ENCODE results near the gene CEP192. TPM values are rescaled to one million over a fixed set of nuclear protein-coding genes. Genes with fewer than 3 reads are reported as not detected.

CEP192 gene
- polyA plus RNA-seq, 1 of the 3 experiments (the other 2 are of a cell fraction): 9.4 TPM

GRCh38 chr18:13161276-13161899, 170.2 kb downstream of the CEP192 start:
- H3K4me1 ChIP-seq (ENCODE audit: control insufficient read depth in 1 of 2, insufficient read depth in 2 of 2, low read depth in 1 of 2, low read length in 1 of 2): no peaks in the 10 kb centered on the region; a peak in 1 of 4 replicates
- H3K36me3 ChIP-seq (replicated peaks in 1 of 2; ENCODE audit: control insufficient read depth in 1 of 2, insufficient read depth in 2 of 2, low read length in 1 of 2): no peaks in the 10 kb centered on the region
- H3K4me2 ChIP-seq: no peak overlapping the region
- no peaks in the 10 kb centered on the region for H3K9me2 ChIP-seq
- no peaks in the 10 kb centered on the region for H3F3A ChIP-seq (replicated peaks; ENCODE audit: insufficient read depth)
- H3K9ac ChIP-seq: no peak overlapping the region
- TF ChIP-seq MAX (IDR thresholded peaks at IDR 0.05; ENCODE audit: low read depth): no peak
- TF ChIP-seq GATA2 (CRISPR knock-in tag; IDR thresholded peaks at IDR 0.05): no peak
- TF ChIP-seq USF1 (IDR thresholded peaks at IDR 0.05; ENCODE audit: borderline replicate concordance, low read depth): no peak
- TF ChIP-seq NRF1 (IDR thresholded peaks at IDR 0.05; ENCODE audit: low read depth, low read length): no peak
- TF ChIP-seq JUND (IDR thresholded peaks at IDR 0.05): no peak
- TF ChIP-seq POLR2AphosphoS5 (IDR thresholded peaks at IDR 0.05; ENCODE audit: low read depth, low read length): no peak
- no peak for TF ChIP-seq MEF2A (IDR thresholded peaks at IDR 0.05; ENCODE audit: borderline replicate concordance, low read depth)
- TF ChIP-seq ELF1 (IDR thresholded peaks at IDR 0.05): no peak
- DNase-seq: no peak
- no peaks in the 10 kb centered on the region for H3K79me2 ChIP-seq (ENCODE audit: insufficient read depth)
- ChIA-PET POLR2A (no interaction called here), CTCF (interaction anchor here (2.4 to 3.9 kb wide), 2 partner anchors 12 to 49 kb away, joined by 11 to 59 read pairs; no protein-coding TSS in a partner anchor)
- no peak overlapping the region for H3K4me3 ChIP-seq (ENCODE audit: low read depth in 2 of 2, low read length in 1 of 2)
- H3K27me3 ChIP-seq (ENCODE audit: insufficient read depth): no peaks in the 10 kb centered on the region
- H2AFZ ChIP-seq (ENCODE audit: low read depth): no peak overlapping the region
- H3K9me3 ChIP-seq: peaks cover 12% of the 10 kb centered on the region; the same call in 1 of the 2 replicates
- no peaks in the 10 kb centered on the region for H4K20me1 ChIP-seq (ENCODE audit: insufficient read depth)
- H3K27ac ChIP-seq (ENCODE audit: low read depth in 2 of 2, low read length in 1 of 2): no peak overlapping the region
- 74% methylated on average over 13 of the region's 16 CpGs for WGBS (ENCODE audit: low lambda C conversion rate)

- peaks cover 1% of the 10 kb centered on the region; the same call in 1 of the 2 replicates for H3K9me3 ChIP-seq
- no peak overlapping the region for H3K4me2 ChIP-seq
- H3K36me3 ChIP-seq (replicated peaks in 1 of 2; ENCODE audit: control insufficient read depth in 1 of 2, insufficient read depth in 2 of 2, low read length in 1 of 2): no peaks in the 10 kb centered on the region
- no peak overlapping the region for H2AFZ ChIP-seq (ENCODE audit: low read depth)
- H3K79me2 ChIP-seq (ENCODE audit: insufficient read depth): no peaks in the 10 kb centered on the region
- H3K9ac ChIP-seq: no peak overlapping the region
- H3K4me1 ChIP-seq (ENCODE audit: control insufficient read depth in 1 of 2, insufficient read depth in 2 of 2, low read depth in 1 of 2, low read length in 1 of 2): no peaks in the 10 kb centered on the region; a peak in 1 of 4 replicates
- H3F3A ChIP-seq (replicated peaks; ENCODE audit: insufficient read depth): no peaks in the 10 kb centered on the region
- H3K27ac ChIP-seq (ENCODE audit: low read depth in 2 of 2, low read length in 1 of 2): no peak overlapping the region
- TF ChIP-seq USF2 (IDR thresholded peaks at IDR 0.05; ENCODE audit: borderline replicate concordance, low read depth, low read length) (no peak), FOSL2 (IDR thresholded peaks at IDR 0.05; ENCODE audit: borderline replicate concordance, low read depth) (no peak), MEF2A (IDR thresholded peaks at IDR 0.05; ENCODE audit: borderline replicate concordance, low read depth) (no peak), EP300 (IDR thresholded peaks at IDR 0.05; ENCODE audit: borderline replicate concordance in 1 of 2, low read depth in 1 of 2, low read length in 1 of 2) (no peak), GABPA (IDR thresholded peaks at IDR 0.05; ENCODE audit: low read depth) (no peak), YY1 (IDR thresholded peaks at IDR 0.05; ENCODE audit: low read depth) (no peak), FOXM1 (IDR thresholded peaks at IDR 0.05; ENCODE audit: low read depth) (no peak), MXI1 (IDR thresholded peaks at IDR 0.05; ENCODE audit: low read depth, low read length) (no peak), USF1 (IDR thresholded peaks at IDR 0.05; ENCODE audit: borderline replicate concordance, low read depth) (no peak), FOXJ3 (CRISPR knock-in tag; IDR thresholded peaks at IDR 0.05) (no peak), GATA2 (CRISPR knock-in tag; IDR thresholded peaks at IDR 0.05) (no peak)
- ChIA-PET CTCF (interaction anchor here (0.9 kb wide), 2 partner anchors 11 to 51 kb away, joined by 3 read pairs; no protein-coding TSS in a partner anchor), POLR2A (no interaction called here)
- DNase-seq: no peak
- no peak overlapping the region for H3K4me3 ChIP-seq (ENCODE audit: low read depth in 2 of 2, low read length in 1 of 2)
- 64% methylated on average over 9 of the region's 12 CpGs for WGBS (ENCODE audit: low lambda C conversion rate)
- no peaks in the 10 kb centered on the region for H4K20me1 ChIP-seq (ENCODE audit: insufficient read depth)
- no peaks in the 10 kb centered on the region for H3K27me3 ChIP-seq (ENCODE audit: insufficient read depth)
- H3K9me2 ChIP-seq: no peaks in the 10 kb centered on the region
Observed at GRCh38 chr18:13163167-13163927, 172.2 kb downstream of the CEP192 start.

Data from SK-N-SH (cell line).